ENCODE data around the gene CXorf49.

Gene CXorf49

GRCh38 chrX:71668248-71668595 is 49.9 kb downstream of the CXorf49 start:
- no peak for DNase-seq (ENCODE audit: low read depth)
- H3K4me3 ChIP-seq (ENCODE audit: control insufficient read depth, low read depth, low read length), result no peak overlapping the region
- TF ChIP-seq, protein P1, sequence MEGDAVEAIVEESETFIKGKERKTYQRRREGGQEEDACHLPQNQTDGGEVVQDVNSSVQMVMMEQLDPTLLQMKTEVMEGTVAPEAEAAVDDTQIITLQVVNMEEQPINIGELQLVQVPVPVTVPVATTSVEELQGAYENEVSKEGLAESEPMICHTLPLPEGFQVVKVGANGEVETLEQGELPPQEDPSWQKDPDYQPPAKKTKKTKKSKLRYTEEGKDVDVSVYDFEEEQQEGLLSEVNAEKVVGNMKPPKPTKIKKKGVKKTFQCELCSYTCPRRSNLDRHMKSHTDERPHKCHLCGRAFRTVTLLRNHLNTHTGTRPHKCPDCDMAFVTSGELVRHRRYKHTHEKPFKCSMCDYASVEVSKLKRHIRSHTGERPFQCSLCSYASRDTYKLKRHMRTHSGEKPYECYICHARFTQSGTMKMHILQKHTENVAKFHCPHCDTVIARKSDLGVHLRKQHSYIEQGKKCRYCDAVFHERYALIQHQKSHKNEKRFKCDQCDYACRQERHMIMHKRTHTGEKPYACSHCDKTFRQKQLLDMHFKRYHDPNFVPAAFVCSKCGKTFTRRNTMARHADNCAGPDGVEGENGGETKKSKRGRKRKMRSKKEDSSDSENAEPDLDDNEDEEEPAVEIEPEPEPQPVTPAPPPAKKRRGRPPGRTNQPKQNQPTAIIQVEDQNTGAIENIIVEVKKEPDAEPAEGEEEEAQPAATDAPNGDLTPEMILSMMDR (IDR thresholded peaks at IDR 0.05; ENCODE audit: control insufficient read depth, insufficient read depth, low read depth, low read length, missing control alignments), result no peak

GRCh38 chrX:71667328-71668247 is 50.5 kb downstream of the CXorf49 start, which contains the start of gene LOC101059915:
Gene LOC101059915, plus strand, starts transcription at chrX:71667546.
- DNase-seq (ENCODE audit: low read depth), result no peak
- H3K4me3 ChIP-seq (ENCODE audit: control insufficient read depth, low read depth, low read length), result no peak within 1 kb of the TSS

GRCh38 chrX:71666240-71667223 is 51.6 kb downstream of the CXorf49 start:
- DNase-seq (ENCODE audit: low read depth), result no peak
- H3K4me3 ChIP-seq (ENCODE audit: control insufficient read depth, low read depth, low read length), result no peak overlapping the region
- TF ChIP-seq, protein P1 (IDR thresholded peaks at IDR 0.05; ENCODE audit: control insufficient read depth, insufficient read depth, low read depth, low read length, missing control alignments), result no peak

More at GRCh38 chrX:71667328-71668247, 50.5 kb downstream of the CXorf49 start, which contains the start of gene LOC101059915:
- TF ChIP-seq, protein P1 (IDR thresholded peaks at IDR 0.05; ENCODE audit: control insufficient read depth, insufficient read depth, low read depth, low read length, missing control alignments), result no peak

DNA sequence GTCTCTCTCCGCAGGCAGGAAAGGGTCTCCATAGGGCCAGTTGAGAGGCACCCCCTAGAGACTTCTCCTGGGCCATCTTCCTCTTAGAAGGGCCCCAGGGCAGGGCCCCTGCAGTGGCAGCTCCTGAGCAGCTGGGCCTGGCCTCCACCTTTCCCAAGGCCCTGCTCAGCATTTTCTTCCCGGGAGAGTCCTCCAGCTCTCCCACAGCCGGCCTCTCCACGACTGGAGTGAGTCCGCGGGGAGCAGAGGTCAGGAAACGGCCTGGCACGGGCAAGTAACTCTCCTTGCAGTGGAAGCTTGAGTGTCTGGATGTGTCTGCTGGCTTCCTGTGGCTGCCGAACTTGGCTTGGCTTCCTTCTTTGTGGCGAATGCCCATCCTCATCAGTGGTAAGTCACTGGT is 52.3 kb downstream of the CXorf49 start:
- TF ChIP-seq, protein P1 (IDR thresholded peaks at IDR 0.05; ENCODE audit: control insufficient read depth, insufficient read depth, low read depth, low read length, missing control alignments), result no peak
- no peak for DNase-seq (ENCODE audit: low read depth)
- no peak overlapping the region for H3K4me3 ChIP-seq (ENCODE audit: control insufficient read depth, low read depth, low read length)

DNA sequence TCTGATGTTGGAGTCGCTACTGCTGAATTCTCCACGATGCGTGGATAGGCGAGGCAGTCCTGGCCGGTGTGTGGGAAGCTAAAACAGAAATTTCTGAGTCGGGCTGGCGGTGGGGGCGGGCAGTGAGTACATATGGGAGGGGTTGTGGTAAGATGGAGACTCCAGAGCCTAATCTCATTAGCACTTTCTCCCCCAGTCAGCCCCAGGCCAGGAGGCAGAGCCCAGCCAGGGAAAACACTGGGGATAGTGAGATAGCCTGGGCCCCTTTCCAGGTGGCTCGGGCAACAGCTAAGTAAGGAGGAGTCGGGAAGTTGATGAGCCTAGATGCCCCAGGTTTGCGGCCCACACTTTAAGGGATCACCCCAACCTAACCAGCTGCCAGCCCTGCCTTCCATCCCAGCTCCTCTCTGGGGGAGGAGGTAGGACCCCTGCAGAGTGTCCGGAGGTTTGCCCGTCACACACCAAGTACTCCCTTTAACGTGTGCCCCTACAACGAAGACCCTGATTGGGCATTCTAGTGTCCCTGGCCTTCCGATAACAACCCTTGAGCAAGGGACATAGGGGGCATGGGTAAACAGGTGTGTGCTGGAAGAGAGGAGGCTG is 53.1 kb downstream of the CXorf49 start:
- H3K4me3 ChIP-seq (ENCODE audit: control insufficient read depth, low read depth, low read length), result no peak overlapping the region
- DNase-seq (ENCODE audit: low read depth), result no peak
- TF ChIP-seq, protein P1 (IDR thresholded peaks at IDR 0.05; ENCODE audit: control insufficient read depth, insufficient read depth, low read depth, low read length, missing control alignments), result no peak
